Measurements from ENCODE around the gene CDH4.
"Not testable (repeated sequence)": the region's sequence is repeated elsewhere in the genome, so short reads cannot be mapped to it uniquely, and the experiment has no call there.

The CDH4 gene

DNA sequence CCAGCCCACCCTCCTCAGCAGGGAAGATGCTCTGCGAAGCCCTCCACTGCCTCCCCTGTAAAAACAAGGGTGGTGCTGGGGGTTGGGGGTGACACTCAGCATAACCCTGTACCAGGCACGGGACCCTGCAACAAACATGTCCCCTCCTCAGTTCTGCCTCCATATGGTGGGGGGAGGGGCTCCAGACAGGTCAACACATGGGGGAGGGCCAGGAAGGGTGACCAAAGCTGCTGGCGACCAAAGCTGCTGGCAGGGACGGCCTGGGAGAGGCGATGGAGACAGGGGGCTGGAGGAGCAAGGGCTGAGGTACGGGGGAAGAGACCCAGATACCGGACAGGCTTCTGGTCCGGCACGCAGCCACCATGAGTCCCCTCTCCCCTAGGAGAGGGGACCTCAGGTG, 690.5 kb downstream of the CDH4 start:
- DNase-seq, result no peak

DNA sequence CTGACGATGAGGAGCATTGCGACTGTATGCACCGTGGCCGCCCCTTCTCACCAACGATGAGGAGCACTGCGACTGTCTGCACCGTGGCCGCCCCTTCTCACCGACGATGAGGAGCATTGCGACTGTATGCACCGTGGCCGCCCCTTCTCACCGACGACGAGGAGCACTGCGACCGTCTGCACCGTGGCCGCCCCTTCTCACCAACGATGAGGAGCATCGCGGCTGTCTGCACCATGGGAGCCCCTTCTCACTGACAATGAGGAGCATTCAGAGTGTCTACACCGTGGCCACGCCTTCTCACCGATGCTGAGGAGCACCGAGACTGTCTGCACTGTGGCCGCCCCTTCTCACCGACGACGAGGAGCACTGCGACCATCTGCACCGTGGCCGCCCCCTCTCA, 692.9 kb downstream of the CDH4 start:
- not testable (repeated sequence) for DNase-seq

DNA sequence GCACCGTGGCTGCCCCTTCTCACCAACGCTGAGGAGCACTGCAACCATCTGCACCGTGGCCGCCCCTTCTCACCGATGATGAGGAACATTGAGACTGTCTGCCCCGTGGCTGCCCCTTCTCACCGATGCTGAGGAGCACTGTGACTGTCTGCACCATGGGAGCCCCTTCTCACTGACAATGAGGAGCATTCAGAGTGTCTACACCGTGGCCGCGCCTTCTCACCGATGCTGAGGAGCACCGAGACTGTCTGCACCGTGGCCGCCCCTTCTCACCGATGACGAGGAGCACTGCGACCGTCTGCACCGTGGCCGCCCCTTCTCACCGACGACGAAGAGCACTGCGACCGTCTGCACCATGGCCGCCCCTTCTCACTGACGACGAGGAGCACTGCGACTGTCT, 693.4 kb downstream of the CDH4 start:
- DNase-seq, result not testable (repeated sequence)

DNA sequence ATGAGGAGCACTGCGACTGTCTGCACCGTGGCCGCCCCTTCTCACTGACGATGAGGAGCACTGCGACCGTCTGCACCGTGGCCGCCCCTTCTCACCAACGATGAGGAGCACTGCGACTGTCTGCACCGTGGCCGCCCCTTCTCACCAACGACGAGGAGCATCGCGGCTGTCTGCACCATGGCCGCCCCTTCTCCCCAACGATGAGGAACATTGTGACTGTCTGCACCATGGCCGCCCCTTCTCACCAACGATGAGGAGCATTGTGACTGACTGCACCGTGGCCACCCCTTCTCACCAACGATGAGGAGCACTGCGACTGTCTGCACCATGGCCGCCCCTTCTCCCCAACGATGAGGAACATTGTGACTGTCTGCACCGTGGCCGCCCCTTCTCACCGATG, 696.0 kb downstream of the CDH4 start:
- not testable (repeated sequence) for DNase-seq

DNA sequence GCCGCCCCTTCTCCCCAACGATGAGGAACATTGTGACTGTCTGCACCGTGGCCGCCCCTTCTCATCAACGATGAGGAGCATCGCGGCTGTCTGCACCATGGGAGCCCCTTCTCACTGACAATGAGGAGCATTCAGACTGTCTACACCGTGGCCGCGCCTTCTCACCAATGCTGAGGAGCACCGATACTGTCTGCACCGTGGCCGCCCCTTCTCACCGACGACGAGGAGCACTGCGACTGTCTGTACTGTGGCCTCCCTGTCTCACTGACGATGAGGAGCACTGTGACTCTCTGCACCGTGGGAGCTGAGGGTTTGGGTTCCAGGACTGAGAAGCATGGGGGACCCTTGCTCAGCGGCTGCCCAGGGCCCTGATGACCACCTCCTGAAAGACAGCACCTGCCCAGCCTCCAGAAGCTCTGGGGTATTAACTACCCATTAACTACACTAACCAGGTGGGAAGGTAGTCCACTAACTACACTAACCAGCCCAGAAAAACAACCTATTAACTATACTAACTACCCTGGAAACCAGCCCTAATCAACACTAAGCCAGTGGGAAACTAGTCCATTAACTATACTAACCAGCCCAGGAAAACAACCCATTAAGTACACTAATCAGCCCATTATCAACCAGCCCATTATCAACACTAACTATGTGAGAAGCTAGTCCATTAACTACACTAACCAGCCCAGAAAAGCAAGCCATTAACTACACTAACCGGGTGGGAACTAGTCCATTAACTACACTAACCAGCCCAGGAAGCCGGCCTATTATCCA, 696.7 kb downstream of the CDH4 start:
- no peak for DNase-seq

DNA sequence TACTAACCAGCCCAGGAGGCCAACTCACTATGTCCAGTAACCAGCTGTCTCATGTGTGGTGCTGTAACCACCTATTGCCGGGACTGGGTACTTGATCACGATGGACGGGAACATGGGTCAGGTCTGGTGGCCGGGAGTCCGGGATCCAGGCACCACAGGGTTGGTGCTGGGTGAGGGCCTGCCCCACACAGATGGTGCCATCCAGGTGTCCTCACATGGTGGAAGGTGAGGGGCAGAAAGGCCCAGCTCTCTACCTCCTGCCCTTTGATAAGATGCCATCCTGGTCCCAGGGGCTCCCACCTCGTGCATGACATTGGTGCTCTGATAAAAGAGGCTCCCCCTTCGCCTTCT, 697.3 kb downstream of the CDH4 start:
- DNase-seq, result no peak

DNA sequence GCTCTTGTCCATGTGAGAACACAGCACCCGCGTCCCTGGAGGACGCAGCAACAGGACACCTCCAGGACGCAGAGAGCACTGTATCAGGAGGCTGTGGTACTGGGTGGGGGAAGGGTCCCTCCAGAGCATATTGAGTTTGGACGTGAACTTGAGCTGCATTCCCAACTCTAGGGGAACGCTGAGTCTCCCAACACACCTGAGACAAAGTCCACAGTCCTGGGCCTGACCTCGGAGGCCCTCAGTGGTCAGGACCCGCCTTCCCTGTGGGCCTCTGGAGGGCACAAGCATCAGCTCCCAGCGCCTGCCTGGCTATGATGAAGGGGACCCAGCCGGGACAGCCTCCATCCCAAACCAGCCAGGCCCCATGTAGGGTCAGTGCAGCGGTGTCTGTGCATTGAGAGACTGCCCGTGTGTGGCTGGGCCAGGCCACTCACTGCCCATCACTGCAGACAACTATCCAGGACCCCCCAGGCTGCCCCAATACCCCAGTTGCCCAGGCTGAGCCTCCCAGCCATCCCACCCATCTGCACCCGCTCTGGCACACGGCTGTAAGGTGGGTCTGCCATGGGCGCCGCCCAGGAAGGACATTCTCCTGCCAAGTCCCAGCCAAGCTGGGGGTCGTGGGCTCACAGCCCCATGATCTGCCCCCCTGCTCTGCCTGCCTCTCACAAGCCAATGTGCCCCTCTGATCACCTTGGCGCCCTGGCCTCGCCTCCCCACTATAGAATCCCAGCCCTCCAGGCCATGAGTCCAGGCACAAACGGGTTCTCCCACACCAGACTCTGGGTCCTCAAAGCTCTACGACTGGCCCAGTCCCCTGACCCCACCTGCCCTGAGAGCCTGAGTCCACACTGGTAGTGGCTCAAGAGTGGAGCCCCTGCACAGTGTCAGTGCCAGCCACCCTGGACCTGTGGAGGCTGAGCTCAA, 697.9 kb downstream of the CDH4 start:
- no peak for DNase-seq

DNA sequence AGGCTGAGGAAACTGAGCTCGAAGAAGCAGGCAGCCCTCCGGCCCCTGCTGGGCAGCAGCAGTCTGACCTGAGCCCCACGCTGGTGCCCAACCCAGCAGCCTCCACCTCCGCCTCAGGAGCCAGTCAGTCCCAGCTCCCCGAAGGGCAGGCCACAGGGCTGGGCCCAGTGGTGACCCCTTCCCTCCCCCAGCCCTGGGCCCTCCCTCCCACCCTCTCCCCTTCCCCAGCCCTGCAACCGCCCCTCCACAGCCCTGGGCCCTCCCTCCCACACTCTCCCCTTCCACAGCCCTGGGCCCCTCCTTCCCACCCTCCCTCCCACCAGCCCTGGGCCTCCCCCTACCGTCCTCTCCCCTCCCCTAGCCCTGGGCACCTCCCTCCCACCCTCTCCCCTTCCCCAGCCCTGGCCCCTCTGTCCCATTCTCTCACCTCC, 698.6 kb downstream of the CDH4 start:
- DNase-seq, result no peak

DNA sequence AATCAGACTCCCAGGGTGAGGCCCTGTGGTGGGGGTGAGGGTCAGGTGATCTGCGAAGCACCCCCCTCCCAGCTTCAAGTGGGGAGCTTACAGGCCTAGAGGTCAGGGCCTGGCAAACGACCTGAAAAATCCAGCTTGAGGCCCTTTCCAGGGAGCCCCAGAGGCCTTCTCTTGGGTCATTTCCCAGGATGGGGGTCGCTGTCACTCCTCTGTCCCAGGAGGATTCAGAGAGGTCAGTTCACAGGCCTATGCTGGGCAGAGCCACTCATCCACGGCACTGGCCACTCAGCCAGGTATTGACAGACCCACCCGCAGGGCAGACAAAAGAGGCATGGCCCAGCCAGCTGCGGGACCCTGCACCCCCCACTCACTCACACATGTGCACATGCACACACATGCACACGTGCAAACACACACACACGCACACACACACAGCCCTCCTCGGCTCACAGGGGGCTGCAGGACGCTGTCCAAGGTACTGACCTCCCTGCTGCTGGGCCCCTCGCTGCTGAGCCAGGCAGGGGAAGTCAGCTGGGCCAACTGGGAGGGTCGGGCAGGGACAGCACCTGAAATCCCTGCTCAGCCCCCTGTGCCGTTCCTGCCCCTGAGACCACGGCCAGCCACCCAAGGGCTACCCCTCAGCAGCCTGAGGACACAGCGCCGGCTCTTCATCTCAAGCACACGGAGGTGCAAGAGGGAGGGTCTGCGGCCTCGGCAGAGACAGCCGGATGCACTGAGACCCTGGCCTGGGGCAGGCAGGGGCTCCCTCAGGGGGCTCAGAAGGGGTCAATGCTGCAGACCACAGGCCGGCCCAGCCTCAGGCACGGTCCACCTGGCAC, 699.9 kb downstream of the CDH4 start:
- DNase-seq, result no peak

DNA sequence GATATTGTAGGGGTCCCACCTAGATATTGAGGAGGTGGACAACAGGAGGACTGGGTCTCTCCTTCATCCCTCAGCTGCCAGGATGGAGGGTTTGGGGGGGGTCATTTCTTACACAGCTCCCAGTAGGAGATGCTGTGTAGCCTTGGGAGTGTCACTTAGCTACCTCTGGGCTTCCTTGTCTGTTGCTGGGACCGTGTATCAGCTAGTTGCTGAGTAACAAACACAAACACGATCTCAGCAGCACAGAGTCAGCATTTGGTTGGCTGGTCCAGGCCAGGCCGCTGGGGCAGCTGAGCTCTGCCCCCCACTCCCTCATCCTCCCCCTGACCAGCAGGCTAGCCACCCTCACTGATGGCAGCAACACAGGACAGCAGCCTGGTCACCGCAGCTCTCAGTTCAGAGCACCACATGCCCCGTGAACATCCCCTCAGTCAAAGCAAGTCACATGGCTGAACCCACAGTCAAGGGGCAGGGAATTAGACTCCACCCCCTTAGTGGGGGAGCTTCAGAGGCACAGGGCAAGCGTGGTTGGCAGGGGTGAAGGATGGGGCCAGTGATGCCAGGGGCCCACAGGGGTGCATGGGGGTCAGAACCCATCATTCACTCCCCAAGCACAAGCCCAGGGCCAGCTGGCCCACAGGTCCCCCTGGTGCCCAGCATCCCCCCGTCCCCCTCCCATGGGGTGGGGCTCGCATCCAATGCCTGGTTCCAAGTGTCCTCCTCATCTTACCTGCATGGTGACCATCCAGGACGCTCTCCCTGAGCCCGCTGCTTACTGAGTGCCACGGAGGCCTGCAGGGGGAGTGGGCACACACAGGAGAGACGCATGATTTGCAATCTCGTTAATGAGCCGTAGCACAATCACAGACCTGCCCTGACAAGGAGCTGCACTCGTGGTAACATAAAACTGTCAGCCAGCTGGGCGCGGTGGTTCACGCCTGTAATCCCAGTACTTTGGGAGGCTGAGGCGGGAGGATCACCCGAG, 701.3 kb downstream of the CDH4 start:
- DNase-seq, result no peak

DNA sequence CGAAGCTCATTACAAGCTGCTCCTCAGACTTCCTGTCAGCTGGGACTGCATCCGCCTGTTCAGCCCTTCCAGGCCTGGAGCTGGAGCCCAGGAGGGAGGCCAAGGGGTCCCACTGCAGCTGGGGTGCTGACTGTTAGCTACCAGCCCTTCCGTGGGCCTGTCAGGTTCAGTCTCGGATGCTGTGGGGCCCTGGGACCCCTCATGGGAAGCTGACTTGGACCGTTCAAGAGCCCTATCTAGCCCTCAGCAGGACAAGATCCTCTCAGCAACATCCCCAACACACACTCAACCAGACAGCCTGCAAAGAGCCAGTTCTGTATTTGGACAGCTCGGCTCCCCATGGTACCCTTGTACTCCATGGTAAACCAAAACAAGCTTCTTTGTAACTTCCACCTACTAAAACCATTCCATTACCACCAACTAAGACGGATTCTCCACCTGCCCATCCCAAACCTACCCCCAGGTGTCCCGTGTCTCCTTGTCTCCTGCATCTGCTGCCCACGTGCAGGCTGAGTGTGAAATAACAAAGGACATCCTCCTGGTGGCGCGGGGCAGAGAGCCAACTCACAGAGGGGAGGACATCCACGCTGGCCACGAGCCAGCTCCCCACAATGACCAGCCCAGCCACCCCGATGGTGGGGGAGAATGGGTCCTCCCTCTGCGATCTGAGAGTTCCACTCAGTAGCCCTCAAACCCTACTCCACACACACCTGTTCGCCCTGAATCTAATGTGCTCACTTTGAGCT, 702.4 kb downstream of the CDH4 start:
- DNase-seq, result peak in 1 of 2 experiments; percentile 7

DNA sequence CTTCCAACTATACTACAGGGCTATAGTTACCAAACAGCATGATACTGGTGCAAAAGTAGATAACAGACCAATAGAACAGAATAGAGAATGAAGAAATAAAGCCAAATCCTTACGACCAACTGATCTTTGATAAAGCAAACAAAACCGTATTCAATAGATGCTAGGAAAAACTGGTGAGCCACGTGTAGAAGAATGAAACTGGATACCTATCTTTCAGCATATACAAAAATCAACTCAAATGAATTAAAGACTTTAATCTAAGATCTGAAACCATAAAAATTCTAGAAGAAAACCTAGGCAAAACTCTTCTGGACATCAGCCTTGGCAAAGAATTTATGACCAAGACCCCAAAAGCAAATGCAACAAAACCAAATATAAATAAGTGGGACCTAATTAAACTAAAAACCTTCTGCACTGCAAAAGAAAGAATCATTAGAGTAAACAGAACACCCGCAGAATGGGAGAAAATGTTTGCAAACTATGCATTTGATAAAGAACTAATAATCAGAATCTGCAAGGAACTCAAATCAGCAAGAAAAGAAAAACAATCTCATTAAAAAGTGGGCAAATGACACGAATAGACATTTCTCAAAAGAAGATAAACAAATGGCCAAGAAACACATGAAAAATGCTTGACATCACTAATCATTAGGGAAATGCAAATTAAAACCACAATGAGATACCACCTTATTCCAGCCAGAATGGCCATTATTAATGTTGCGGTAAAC, 703.8 kb downstream of the CDH4 start:
- no peak for DNase-seq

DNA sequence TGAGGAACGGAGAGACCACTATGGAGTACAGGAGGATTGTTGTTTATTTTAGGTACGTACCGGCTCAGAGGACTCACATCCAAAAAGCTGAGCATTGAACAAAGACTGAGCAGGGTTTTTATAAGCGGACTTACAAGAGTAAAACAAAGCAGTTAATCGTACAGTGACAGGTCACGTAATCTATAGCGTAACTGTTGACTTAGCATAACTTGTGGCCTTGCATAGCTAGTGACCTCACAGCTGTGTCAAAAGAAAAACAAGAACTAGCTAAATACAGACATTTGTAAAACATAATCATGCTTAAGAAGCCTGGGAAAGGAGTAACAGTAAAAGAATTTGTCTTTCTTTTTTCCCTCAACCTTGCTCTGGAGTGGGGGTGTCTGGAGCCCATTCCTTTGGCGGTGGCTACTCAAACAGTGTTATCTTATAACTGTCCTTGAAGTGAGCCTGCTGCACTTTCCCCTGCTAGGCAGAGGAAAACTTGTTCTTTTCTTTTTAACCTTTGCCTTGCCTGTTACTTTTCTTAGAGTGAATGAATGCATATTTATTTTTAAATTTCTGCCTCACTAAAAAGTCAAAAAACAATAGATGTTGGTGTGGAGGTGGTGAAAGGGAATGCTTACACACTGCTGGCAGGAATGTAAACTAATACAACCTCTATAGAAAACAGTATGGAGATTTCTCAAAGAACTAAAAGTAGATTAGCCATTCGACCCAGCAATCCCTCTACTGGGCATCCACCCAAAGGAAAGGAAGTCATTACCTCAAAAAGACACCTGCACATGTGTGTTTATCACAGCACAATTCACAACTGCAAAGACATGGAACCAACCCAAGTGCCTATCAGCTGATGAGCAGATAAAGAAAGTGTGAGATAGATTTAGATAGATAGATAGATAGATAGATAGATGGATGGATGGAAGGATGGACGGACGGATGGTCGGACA, 704.6 kb downstream of the CDH4 start:
- DNase-seq, result no peak

DNA sequence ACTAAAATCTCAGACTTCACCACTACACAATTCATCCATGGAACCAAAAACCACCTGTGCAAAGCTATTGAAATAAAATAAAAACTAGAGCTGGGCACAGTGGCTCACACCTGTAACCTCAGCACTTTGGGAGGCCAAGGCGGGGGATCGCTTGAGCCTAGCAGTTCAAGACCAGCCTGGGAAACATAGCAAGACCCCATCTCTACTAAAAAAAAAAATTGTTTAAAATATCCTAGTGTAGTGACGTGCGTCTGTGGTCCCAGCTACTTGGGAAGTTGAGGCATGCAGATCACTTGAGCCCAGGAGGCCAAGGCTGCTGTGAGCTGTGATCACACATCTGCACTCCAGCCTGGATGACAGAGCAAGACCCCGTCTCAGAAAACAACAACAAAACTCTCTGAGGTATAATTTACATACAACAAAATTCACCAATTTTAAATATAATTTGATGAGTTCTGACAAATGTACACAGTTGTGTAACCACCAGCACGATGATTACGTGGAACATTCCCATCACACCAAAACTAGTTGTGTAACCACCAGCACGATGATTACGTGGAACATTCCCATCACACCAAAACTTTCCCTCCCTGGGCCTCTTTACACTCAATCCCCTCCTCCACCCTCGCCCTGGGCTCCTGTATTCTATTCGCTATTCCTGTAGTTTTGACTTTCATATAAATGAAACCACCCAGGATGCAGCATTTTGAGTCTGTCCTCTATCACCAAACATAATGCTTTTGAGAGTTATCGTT, 706.1 kb downstream of the CDH4 start:
- DNase-seq, result peak in 1 of 2 experiments; percentile 16

DNA sequence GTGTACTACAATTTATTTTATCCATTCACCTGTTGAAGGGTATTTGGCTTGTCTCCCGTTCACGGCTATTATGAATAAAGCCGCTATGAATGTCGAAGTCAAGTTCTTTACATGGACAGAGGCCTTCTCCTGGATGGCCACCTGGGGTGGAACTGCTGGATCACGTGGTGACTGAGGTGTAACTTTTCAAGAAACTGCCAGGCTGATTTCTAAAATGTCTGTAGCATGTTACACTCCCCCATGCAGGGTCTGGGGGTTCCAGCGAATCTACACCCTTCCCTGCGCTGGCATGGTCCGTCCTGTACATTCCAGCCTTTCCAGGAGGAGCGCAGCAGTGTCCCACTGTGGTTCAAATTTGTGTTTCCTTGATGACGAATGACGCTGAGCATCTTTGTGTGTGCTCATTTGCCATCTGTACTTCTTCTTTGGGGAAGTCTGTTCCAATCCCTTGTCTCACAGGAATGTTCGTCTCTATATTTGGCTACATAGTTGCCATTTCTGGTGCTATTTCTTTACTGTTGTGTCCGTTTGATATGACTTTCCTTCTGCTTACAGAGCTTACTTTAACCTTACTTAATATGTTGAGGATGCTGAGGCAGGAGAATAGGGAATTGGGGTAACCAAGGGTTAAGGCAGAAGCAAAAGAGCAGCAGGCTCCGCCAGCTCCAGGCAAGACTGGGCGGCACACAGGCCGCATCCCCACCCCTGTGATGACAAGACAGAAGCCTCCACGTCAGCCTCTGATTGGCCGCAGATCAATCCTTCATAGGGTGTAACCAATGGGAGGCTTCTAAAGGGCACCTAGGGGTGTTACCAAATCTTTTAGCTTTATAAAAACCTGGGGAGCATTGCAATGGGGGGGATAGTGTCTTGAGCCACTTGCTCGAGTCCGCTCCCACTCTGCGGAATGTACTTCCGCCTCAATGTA, 707.0 kb downstream of the CDH4 start:
- peak in 1 of 2 experiments; percentile 13 for DNase-seq

DNA sequence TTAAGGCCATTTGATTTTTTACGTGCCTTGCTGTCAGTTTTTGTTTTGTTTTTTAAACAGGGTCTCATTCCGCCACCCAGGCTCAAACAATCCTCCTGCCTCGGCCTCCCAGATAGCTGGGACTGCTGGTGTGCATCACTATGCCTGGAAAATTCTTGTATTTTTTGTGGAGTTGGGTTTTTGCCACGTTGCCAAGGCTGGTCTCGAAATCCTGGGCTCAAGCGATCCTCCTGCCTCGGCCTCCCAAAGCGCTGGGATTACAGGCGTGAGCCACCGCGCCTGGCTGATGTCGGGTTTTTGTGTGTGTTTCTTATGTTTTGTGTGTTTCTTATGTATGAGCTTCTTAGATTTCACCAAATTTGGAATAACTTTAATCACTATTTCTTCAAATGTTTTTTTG, 708.8 kb downstream of the CDH4 start:
- DNase-seq, result no peak

DNA sequence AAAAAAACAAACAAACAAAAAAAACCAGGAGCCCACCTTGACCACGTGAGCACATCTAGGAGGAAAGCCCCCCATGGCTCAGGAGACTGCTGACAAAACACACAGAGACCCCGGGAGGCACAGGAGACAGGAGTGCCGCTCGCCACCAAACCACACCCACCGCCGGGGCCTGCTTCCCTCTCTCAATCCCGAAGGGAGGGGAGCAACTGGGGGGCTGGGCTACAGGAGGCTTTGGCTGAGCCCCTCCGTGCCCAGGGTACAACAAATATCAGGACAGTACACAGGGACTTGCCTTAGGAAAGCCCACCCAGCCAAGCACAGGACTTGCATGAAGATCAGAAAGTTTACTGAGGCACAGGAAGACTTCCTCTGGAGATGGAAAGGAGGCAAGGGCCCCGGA, 711.1 kb downstream of the CDH4 start:
- no peak for DNase-seq
